HG03025 (cell line): ENCODE results near the gene SLC38A5.
A peak's percentile ranks its signal among the peaks of the same experiment; 100 is the strongest.

Experiments
- ATAC-seq: cut with Tn5 transposase; IDR thresholded peaks from one replicate; pipeline ENCODE4 v1.9.1; 2021; ENCODE audit warnings: mild to moderate bottlenecking, moderate library complexity; ENCODE audit not compliant: unreplicated experiment, low FRiP score

The SLC38A5 gene

DNA sequence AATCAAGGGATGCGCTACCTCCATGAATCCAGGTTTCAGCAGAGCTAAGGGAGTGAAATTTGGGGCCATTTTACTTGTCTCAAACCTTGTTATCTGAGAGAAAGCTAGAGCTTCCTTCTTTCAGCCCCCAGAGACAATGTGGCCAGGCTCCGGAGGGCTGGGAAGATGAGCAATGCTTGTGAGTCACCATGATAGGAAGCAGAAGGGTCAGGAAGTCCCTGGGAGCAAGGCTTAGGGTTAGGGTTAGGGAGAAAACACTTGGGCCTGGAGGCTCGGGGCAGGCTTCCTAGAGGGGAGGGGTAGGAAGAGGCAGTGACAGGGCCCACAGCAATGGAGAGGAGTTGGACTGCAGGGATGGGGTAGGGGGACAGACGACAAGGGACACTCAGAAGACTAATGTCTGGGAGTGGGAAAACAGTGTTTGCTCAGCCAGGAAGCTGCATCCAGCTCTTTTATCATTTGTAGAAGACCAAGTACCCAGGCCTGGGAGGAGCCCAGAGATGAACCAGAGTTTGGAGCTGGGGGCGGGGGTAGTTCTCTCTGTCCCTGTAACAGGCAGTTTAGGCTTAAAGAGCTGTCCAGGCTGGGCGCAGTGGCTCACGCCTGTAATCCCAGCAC is 22.3 kb upstream of the SLC38A5 start:
- ATAC-seq: no peak

DNA sequence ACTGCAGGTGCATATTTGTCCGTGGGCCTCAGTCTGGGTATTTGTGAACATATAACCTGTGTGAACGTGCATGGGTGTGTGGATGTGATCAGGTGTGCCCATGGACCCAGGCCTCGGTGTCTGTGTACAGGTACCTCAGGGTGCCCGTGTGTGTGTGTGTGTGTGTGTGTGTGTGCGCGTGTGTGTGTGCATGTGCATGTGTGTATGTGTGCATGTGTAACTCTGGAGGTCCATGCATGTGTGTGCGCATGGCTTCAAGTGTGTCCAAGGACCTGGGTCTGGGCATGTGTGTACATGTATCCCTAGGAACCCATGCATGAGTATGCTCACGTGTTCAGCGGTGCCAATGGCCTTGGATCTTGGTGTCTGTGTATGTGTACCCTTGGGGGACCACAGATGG is 21.7 kb upstream of the SLC38A5 start:
- no peak for ATAC-seq

DNA sequence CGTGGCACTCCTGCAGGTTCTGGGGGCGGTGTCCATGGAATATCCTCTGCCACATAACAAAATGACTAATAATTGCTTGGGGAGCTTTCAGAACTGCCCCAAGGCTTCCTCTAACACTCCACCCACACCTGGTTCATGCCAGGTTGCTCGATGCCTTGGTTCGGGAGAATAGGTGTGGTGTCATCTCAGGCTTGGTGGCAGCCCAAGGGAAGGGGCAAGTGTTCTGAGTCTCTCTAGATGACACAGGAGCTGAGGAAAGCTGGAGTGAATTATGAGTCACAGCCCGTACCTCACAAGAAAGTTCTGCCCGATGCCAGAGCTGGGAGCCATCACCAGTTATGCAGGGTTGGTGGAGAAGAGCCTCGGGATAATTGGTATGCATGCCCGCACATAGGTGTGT is 20.6 kb upstream of the SLC38A5 start:
- ATAC-seq: no peak

DNA sequence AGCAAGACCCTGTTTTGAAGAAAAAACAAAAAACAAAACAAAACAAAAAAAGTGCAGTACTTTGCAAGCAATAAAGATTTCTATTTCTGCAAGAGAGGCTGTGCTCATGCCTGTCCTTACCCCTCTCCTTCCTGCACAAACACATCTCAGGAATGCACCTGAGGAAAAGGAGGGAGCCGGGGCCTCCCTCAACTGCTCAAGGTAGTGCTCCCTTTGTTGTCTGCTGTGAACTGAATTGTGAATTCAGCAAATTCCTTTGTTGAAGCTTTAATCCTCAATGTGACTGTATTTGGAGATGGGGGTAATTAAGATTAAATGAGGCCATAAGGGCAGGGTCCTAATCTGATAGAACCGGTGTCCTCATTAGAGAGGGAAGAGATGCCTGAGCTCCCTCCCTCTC is 19.8 kb upstream of the SLC38A5 start:
- ATAC-seq: no peak

DNA sequence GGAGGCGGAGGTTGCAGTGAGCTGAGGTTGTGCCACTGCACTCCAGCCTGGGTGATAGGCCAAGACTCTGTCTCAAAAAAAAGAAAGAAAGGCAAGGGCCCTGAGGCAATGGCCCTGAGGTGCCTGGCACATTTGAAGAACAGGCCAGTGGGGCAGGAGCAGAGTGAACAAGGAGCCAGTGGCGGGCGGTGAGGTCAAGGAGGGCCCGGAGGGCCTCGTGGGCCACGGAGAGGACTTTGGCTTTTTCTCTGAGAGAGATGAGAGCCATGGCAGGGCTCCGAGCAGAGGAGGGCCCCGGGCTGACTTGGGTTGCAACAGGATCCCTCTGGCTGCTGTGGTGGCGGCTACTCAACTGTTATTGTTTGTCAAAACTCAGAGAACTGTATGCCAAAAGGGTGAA is 19.2 kb upstream of the SLC38A5 start:
- ATAC-seq: no peak

DNA sequence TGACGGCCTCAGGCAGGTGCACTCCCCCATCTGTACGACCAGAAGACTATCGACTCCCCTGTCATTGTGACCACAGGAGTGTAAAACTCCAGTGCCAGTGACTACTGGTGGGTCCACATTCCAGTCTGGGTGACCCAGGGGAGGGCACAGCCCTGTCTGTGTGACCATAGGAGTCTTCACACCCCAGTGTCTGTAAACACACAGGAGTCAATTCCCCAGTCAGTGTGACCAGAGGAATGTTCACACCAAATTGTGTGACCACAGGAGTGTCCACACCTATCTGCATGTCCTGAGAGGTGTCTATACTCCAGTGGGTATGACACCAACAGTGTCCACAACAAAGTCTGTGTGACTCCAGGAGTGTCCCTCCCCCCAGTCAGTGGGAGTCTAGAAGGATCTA is 18.0 kb upstream of the SLC38A5 start:
- no peak for ATAC-seq

DNA sequence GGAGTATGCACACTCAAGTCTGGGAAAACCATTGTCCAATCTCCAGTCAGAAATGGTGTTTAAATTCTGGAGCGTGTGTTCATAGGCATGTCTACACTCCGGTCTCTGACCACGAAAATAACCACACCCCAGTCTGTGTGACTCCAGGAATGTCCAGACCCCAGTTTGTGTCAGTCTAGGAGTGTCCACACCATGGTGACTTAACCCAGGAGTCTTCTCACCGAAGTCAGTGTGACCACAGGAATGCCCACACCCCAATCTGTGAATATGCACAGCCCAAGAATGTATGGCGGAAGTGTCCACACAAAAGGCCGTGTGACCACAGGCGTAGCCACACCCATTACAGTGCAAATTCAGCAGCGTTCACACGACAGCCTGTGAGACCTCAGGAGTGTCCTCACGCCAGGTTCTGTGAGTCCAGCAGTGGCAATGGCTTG is 17.3 kb upstream of the SLC38A5 start:
- ATAC-seq: no peak

DNA sequence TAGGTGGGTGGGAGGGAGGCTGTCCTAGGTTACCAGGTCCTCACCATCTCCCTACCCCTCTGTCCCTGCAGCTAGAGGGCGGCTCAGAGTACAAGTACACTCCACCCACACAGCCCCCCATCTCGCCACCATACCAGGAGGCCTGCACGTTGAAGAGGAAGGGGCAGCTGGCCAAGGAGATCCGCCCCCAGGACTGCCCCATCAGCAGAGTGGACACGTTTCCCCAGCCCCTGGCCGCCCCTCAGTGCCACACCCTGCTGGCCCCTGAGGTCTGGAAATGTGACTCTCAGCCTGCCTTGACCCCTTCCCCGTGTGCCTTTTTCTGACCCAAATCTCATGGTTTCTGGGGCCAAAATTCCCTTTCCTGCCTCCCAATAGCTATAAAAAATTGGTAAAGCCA is 12.5 kb upstream of the SLC38A5 start:
- ATAC-seq: no peak

DNA sequence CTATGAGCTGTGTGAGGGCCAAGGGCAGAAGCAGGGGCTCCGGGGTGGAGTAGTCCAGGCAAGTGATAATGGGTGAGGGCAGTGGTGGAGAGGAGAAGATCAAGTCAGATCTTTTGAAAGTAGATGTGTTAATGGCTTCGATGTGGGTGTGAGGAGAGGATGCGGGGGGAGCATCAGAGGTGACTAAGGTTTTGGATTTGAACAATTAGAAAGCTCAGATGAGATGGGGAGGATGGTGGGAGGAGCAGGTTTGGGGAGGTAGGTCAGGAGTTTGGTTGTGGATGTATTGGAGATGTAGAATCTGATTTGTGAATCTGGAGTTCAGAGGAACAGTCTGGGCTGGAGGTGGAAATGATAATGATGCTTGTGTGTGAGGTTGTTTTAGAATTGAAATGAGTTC is 10.5 kb upstream of the SLC38A5 start:
- ATAC-seq: no peak

DNA sequence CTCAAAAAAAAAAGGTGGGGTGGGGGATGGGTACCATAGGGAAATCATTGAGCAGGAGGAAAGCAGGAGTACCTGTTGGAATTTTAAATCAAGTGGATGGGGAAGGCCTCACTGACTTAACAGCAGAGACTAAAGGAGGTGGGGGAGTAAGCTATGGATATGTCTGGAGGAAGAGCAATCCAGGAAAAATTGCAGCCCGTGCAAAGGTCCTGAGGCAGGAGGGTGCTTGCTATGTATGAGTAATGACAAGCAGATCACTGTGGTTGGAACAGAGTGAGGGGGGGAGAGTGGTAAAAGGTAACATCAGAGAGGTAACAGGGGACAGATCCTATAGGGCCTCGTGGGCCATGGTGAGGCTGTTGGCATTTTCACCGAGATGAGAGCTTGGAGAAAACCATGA is 10.1 kb upstream of the SLC38A5 start:
- no peak for ATAC-seq

DNA sequence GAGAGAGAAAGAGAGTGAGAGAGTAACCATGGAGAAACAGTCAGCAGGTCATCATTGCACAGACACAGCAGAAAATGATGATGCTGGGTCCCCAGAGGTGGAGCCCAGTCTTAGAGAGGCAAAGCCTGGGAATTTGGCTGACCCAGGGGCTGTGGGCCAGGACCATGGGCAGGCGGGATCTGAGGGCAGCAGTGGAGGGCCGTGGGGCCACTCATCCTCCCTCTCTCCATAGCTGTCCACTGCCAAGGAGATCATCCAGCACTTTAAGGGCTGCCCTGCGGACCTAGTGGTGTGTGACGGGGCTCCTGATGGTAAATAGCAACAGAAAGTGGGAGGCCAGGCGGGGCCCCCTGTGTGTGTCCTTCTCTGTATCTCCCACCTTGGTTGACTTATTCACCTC is 8.7 kb upstream of the SLC38A5 start:
- no peak for ATAC-seq

DNA sequence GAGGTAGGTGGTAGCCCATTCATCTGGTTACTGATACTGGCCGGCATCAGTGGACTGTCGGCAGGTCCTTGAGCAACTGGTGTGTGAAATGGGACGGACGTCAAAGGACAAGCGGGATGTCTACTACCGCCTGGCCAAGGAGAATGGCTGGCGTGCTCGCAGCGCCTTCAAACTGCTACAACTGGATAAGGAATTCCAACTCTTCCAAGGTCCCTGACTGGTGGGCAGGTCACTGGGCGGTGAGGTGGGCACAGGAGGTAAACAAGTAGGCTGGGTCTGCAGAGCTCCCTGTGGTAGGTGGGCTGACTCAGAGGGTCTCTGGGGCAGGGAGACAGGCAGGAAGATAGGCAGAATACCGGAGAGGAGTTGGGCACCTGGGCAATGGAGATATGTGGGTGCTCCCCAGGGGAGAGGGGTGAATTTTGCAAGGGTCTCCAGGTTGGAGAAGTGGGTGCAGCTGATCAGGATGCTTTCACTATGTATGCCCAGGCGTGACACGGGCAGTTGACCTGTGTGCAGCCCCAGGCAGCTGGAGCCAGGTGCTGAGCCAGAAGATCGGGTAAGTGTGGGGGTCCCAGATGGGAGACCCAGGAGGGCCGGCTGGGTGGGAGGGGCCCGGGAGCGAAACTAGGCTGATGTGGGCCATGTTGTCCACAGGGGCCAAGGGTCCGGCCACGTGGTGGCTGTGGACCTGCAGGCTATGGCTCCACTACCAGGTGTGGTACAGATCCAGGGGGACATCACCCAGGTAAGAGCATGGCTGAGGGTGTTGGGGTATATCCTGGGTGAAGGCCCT is 8.1 kb upstream of the SLC38A5 start:
- no peak for ATAC-seq

DNA sequence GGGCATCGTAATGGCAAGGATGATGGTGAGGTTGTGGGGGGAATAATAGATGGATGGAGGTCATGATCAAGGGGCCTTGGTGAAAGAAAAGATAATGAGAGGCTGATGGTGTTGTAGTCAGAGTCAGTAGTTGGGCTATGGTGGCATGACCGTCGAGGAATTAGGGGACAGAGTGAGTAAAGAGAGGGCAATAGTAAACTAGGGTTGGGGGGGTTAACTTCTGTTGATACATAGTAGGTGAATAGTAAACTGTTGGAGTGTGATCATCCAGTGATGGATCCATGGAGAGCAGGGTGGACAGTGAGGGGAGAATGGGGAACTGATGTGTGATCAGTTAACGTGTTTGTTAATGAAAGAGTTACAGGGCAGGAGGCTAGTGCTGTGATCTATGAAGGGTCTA is 6.9 kb upstream of the SLC38A5 start:
- no peak for ATAC-seq

DNA sequence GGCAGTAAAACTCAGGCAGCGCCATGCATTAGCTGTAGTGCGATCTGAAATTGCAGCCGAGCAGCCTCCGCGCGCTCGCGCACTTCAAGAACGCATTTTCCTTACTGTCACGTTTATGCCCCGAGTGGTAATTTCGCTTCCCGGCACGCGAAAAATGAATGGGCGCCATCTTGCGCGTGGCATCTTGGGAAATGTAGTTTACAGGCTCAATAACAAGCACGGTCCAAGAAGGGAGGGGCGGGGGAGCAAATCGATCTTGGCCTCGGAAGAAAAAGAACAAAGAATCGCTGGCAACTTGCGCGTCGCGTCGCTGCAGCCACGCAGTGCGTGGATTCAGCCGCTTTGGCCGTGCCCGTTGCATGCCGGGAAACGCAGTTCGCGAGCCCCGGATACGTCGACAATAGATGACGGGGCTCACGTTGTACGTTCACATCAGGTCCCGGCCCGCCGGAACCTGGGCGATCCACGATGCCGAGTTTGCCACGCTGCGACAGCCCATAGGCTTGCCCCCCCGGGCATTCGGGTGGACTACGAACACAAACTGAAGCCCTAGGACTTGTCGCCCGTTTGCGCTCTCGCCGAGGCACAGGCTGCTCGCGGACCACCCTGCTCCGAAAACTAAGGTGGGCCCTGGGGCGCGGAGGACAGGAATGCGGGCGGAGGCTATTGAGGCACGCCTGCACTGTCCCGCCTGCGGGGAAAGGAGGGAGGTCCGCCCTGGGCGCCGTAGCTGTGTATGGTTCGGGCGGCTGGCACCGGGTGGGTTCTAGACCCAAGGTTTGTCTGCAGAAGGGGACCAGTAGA is 5.9 kb upstream of the SLC38A5 start, which contains the start of gene FTSJ1:
TSS of gene FTSJ1 (plus strand) at position 426 of the 804 bp plus-strand sequence. CDS start 1,849 bp downstream, outside the sequence.
- ATAC-seq: peak; percentile 81

DNA sequence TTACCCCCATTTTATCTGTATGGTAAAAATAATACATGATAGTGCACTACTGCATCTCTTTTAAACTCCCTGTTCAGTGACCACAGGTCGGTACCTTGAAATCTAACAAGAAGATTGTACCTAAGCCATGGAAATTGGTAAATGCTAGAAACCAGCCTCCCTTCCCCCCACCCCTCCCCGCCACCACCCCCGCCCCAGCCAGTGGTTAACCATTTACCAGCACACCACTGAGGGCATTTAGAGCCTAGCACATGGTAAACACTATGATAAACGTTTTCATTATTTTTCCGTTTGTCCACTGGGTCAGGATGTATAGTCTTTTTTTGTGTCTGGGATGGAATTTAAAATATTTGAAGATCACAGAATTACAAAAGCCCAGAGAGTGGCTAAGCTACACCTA is 5.2 kb upstream of the SLC38A5 start:
- no peak for ATAC-seq

DNA sequence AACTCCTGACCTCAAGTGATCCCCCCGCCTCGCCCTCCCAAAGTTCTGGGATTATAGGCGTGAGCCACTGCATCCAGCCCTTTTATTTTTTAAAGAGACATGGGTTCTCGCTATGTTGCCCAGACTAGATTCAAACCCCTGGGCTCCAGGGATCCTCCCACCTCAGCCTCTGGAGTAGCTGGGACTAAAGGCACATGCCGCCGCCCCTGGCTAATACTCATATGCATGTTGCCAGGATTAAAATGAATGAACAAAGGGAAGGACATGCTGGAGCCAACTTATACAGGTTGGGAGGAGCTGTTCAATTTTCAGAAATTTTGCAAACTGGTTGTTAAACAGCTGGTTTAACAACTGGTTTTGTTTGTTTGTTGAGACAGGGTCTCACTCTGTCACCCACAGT is 4.5 kb upstream of the SLC38A5 start:
- ATAC-seq: no peak

DNA sequence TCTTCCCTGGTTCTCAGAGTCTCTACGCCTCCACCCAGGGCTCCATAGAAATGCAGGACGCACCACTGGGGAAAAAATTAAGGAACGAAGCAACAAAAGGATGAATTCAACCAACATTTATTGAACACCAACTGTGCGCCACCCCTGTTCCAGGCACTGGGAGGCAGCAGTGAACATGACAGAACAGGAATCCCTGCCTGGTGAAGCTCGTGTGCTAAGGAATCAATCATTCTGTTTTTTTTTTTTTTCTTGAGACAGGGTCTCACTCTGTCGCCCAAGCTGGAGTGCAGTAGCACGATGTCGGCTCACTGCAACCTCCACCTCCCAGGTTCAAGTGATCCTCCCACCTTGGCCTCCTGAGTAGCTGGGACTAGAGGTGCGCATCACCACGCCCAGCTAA is 4.1 kb upstream of the SLC38A5 start:
- no peak for ATAC-seq

DNA sequence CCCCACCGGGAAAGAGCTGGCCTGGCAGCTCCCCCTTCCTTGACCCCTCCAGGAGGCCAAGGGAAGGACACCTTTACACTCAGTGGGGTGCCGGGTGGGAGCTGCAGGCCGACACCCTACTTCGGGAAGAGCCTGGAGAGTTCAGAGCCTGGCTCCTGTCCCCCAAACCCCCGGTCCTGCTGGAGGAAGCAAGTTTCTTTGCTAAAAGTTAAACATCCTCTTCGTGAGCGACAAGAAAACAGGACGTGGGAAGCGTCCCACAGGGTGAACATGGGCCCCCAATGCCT is 3.6 kb upstream of the SLC38A5 start:
- ATAC-seq: no peak

DNA sequence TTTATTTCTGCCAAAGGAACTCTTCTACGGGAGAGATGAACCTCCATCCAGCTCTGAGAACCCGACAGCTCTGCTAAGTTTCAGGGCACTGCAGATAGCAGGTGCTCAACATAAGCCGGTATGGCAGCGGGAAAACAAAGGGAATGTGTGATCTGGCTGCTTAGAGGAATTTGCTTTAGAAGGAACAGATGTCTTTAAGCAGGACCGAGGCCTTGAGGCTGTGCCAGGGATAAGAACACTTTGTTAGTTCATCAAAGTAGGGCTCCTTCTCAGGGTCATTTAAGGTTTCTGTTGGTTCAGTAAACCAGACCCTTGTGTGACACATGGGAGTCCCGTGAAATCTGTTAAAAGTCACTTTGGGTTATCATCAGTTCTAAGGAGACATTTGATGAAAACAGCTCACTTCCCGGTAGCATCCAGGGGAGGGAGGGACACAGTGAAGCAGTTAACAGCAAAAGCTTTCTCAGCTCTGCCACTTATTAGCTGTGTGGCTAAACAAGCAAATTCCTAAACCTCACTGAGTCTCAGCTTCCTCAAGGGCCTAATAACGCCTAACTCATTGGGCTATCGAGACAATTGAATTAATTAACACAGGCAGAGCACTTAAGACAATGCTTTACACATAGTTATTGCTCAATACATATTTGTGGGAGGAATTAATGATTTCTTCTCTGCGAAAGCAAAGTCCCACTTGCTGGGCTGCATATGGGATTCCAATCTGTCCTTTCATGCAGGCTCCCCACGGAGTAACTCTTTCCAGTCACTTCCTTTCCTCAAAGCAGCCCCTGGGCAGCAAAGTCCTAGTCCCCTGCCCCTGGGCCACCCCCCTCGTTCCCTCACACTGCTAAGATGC is 3.0 kb upstream of the SLC38A5 start:
- no peak for ATAC-seq

DNA sequence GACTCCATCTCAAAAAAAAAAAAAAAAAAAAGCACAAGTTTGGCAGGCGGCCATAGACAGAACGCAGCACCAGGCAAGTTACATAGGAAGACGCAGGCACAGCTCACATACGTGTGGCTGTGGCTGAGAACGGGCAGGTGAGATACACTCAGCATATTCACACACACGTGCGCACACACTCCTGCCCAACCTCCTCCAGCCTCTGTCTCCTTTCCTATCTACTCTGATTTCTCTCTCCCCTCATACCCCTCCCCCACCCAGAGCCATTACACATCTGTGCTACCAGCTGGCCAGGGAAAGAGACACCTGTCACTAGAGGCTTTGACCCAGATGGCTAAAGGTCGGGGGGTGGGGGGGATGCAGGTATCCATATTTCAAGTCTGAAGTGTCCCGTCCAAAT is 2.2 kb upstream of the SLC38A5 start:
- no peak for ATAC-seq

DNA sequence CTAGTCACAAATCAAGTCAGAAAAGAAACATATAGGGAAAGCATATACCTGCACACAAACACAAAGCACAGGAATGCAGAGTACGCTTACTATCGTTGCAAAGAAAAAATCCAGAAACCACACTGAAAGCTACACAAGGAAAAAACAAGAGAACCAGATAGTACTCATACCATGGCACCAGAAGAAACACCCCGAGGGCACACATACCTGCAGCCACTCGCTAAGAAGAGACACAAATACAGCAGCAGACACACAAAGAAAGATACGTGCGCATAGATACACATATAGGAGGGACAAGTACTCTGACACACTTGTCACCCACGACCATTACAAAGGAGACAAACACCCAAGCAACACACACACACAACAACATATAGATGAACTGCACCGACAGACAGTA is 1.4 kb upstream of the SLC38A5 start:
- no peak for ATAC-seq
